ENCODE data around the gene NTF3. TPM values are rescaled to one million over a fixed set of nuclear protein-coding genes. Genes with fewer than 3 reads are reported as not detected.

The NTF3 gene
- total and polyA plus RNA-seq, 10 donors, result 0.72 to 5.8 (median 2.7) TPM; not detected in 1

- intact Hi-C loops (cut with DNase I; ENCODE audit: low total_unique reads), result no loop called here
- DNase-seq, result no peak
- Histone ChIP-seq H3K4me3 (no peak overlapping the region), H3K4me1 (peaks cover 0 to 16% (median 0%) of the 10 kb centered on the region in 6 donors), H3K27ac (no peak overlapping the region), H3K9me3 (no peaks in the 10 kb centered on the region), H3K36me3 (no peaks in the 10 kb centered on the region), H3K27me3 (replicated peaks in 1 of 7) (peaks cover 0 to 30% (median 0%) of the 10 kb centered on the region in 7 donors)
- 89 to 94% (median 91%) methylated on average over 6 of the region's 6 CpGs for WGBS, 5 donors
- no peak for TF ChIP-seq POLR2AphosphoS5 (IDR thresholded peaks at IDR 0.05)
- TF ChIP-seq CTCF (IDR thresholded peaks at IDR 0.05 in 8 of 11, conservative IDR thresholded peaks at IDR 0.05 in 3 of 11), result no peak
- no peak for TF ChIP-seq POLR2A (IDR thresholded peaks at IDR 0.05)
Measured at GRCh38 chr12:5476356-5476755, 44.4 kb downstream of the NTF3 start.

- H3K36me3 ChIP-seq, result no peaks in the 10 kb centered on the region
- no peaks in the 10 kb centered on the region for H3K9me3 ChIP-seq
- TF ChIP-seq CTCF (IDR thresholded peaks at IDR 0.05 in 8 of 11, conservative IDR thresholded peaks at IDR 0.05 in 3 of 11) (no peak), POLR2AphosphoS5 (IDR thresholded peaks at IDR 0.05) (no peak), POLR2A (IDR thresholded peaks at IDR 0.05) (no peak)
- H3K27ac ChIP-seq, result no peak overlapping the region
- no peak overlapping the region for H3K4me3 ChIP-seq
- H3K4me1 ChIP-seq, result peaks cover 0 to 10% (median 0%) of the 10 kb centered on the region in 6 donors
- 64 to 72% (median 67%) methylated on average over 8 of the region's 8 CpGs for WGBS, 5 donors
- DNase-seq, result no peak
- intact Hi-C loops (cut with DNase I; ENCODE audit: low total_unique reads), result no loop called here
- H3K27me3 ChIP-seq (replicated peaks in 1 of 7), result peaks cover 0 to 20% (median 0%) of the 10 kb centered on the region in 7 donors
Measured at GRCh38 chr12:5478081-5478706, 46.3 kb downstream of the NTF3 start.

- Histone ChIP-seq H3K27me3 (replicated peaks in 1 of 7) (peaks cover 0 to 20% (median 0%) of the 10 kb centered on the region in 7 donors), H3K4me1 (peaks cover 0 to 10% (median 0%) of the 10 kb centered on the region in 6 donors), H3K9me3 (no peaks in the 10 kb centered on the region), H3K36me3 (no peaks in the 10 kb centered on the region), H3K4me3 (no peak overlapping the region), H3K27ac (no peak overlapping the region)
- no peak for TF ChIP-seq CTCF (IDR thresholded peaks at IDR 0.05 in 8 of 11, conservative IDR thresholded peaks at IDR 0.05 in 3 of 11)
- TF ChIP-seq POLR2A (IDR thresholded peaks at IDR 0.05), result no peak
- no peak for TF ChIP-seq POLR2AphosphoS5 (IDR thresholded peaks at IDR 0.05)
- 56 to 76% (median 72%) methylated on average over 3 of the region's 3 CpGs for WGBS, 5 donors
- DNase-seq, result no peak
- intact Hi-C loops (cut with DNase I; ENCODE audit: low total_unique reads), result no loop called here
Measured at GRCh38 chr12:5479761-5480160, 47.9 kb downstream of the NTF3 start.

- no peak overlapping the region for H3K4me3 ChIP-seq
- H3K4me1 ChIP-seq, result peaks cover 0 to 10% (median 0%) of the 10 kb centered on the region in 6 donors
- intact Hi-C loops (cut with DNase I; ENCODE audit: low total_unique reads), result no loop called here
- no peak for TF ChIP-seq POLR2AphosphoS5 (IDR thresholded peaks at IDR 0.05)
- TF ChIP-seq POLR2A (IDR thresholded peaks at IDR 0.05), result no peak
- no peak for TF ChIP-seq CTCF (IDR thresholded peaks at IDR 0.05 in 8 of 11, conservative IDR thresholded peaks at IDR 0.05 in 3 of 11)
- DNase-seq, result no peak
- H3K27me3 ChIP-seq (replicated peaks in 1 of 7), result peaks cover 0 to 20% (median 0%) of the 10 kb centered on the region in 7 donors
- no peak overlapping the region for H3K27ac ChIP-seq
- WGBS, 5 donors, result 63 to 70% (median 69%) methylated on average over 21 of the region's 21 CpGs
- H3K9me3 ChIP-seq, result no peaks in the 10 kb centered on the region
- no peaks in the 10 kb centered on the region for H3K36me3 ChIP-seq
Measured at GRCh38 chr12:5480218-5480937, 48.5 kb downstream of the NTF3 start.

Measured in spleen (tissue), 11 donors.